Caco-2 (cell line): ENCODE results near the gene TXNDC9. TPM values are rescaled to one million over a fixed set of nuclear protein-coding genes. Genes with fewer than 3 reads are reported as not detected.
"Not testable (repeated sequence)": the region's sequence is repeated elsewhere in the genome, so short reads cannot be mapped to it uniquely, and the experiment has no call there.

Experiments used
- BruUV-seq: library from RNA; stranded (reverse); fragments of 400-500 nt; replicated peaks from 2 replicates; lab custom pipeline; 2021; lab: Mats Ljungman, UMichigan
- CTCF ChIA-PET: fragments of 300-600 bp; sonication (Branson Sonifier 250); formaldehyde crosslinking; loops from one replicate; lab custom pipeline; 2022; ENCODE audit warnings: antibody characterized with exemption; lab: Charles Lee
- POLR2A ChIA-PET: fragments of 300-600 bp; sonication (Branson Sonifier 250); formaldehyde crosslinking; loops from one replicate; lab custom pipeline; 2022; ENCODE audit warnings: antibody characterized with exemption; lab: Charles Lee
- DNase-seq, 2 experiments: peaks; one replicate each; pipeline versions ENCODE4 v3.0.0 to v3.0.0-alpha.2; 2020 to 2022
- H3K27me3 ChIP-seq: replicated peaks from 2 replicates; pipeline ENCODE4 v1.6.0; 2011; ENCODE audit warnings: low read length; ENCODE audit not compliant: control insufficient read depth, insufficient read depth
- H3K36me3 ChIP-seq: 2 replicates; pipeline ENCODE4 v1.5.1; 2011; ENCODE audit warnings: low read length; ENCODE audit not compliant: control insufficient read depth, insufficient read depth
- H3K4me1 ChIP-seq: fragments of 250-450 bp; sonication (Bioruptor Pico); 2 replicates; pipeline ENCODE4 v1.5.1; 2020; ENCODE audit warnings: mild to moderate bottlenecking
- H3K4me3 ChIP-seq: 2 replicates; pipeline ENCODE4 v1.5.1; 2011; ENCODE audit warnings: low read depth, mild to moderate bottlenecking, control low read depth, low read length
- H3K9me3 ChIP-seq: fragments of 250-450 bp; sonication (Bioruptor Pico); 2 replicates; pipeline ENCODE4 v1.5.1; 2020; ENCODE audit warnings: mild to moderate bottlenecking, moderate library complexity
- H3K27ac Mint-ChIP-seq: one replicate; pipeline ENCODE4 v1.8.0; 2022; ENCODE audit warnings: mixed read lengths; ENCODE audit not compliant: unreplicated experiment
- H3K27me3 Mint-ChIP-seq: one replicate; pipeline ENCODE4 v1.8.0; 2022; ENCODE audit warnings: mixed read lengths; ENCODE audit not compliant: insufficient read depth, unreplicated experiment
- H3K36me3 Mint-ChIP-seq: one replicate; pipeline ENCODE4 v1.8.0; 2022; ENCODE audit warnings: mild to moderate bottlenecking, mixed read lengths; ENCODE audit not compliant: insufficient read depth, unreplicated experiment
- H3K4me1 Mint-ChIP-seq: one replicate; pipeline ENCODE4 v1.8.0; 2022; ENCODE audit warnings: low read depth, mixed read lengths; ENCODE audit not compliant: unreplicated experiment
- H3K4me3 Mint-ChIP-seq: one replicate; pipeline ENCODE4 v1.8.0; 2022; ENCODE audit warnings: mild to moderate bottlenecking, moderate library complexity, mixed read lengths; ENCODE audit not compliant: unreplicated experiment
- H3K9me3 Mint-ChIP-seq: one replicate; pipeline ENCODE4 v1.8.0; 2022; ENCODE audit warnings: mixed read lengths; ENCODE audit not compliant: unreplicated experiment
- intact Hi-C: fragments of 100-400 bp; cut with micrococcal nuclease; formaldehyde crosslinking; loops from one replicate; pipeline ENCODE4 v1.10.0; 2022; ENCODE audit not compliant: unreplicated experiment
- total RNA-seq: library from RNA; stranded (reverse); gene quantifications from 2 replicates; pipeline ENCODE4 v1.2.3, GENCODE V29; 2022
- TF ChIP-seq, protein P1 (sequence below), 2 experiments: fragments of 200-600 bp in 1 of 2; IDR thresholded peaks; 1 replicate in 1 of 2; 2 replicates in 1 of 2; pipeline versions ENCODE4 v1.5.1 to v1.8.0; 2011 to 2022; ENCODE audit warnings: antibody characterized with exemption in 1 of 2, control low read depth in 1 of 2, inconsistent platforms in 1 of 2, low read depth in 1 of 2, low read length in 1 of 2, mild to moderate bottlenecking in 1 of 2, moderate library complexity in 1 of 2; ENCODE audit not compliant: insufficient read depth in 1 of 2, severe bottlenecking in 1 of 2, unreplicated experiment in 1 of 2

Gene TXNDC9
- total RNA-seq, 1 experiment from 2014 or later, result 41.1 TPM

DNA sequence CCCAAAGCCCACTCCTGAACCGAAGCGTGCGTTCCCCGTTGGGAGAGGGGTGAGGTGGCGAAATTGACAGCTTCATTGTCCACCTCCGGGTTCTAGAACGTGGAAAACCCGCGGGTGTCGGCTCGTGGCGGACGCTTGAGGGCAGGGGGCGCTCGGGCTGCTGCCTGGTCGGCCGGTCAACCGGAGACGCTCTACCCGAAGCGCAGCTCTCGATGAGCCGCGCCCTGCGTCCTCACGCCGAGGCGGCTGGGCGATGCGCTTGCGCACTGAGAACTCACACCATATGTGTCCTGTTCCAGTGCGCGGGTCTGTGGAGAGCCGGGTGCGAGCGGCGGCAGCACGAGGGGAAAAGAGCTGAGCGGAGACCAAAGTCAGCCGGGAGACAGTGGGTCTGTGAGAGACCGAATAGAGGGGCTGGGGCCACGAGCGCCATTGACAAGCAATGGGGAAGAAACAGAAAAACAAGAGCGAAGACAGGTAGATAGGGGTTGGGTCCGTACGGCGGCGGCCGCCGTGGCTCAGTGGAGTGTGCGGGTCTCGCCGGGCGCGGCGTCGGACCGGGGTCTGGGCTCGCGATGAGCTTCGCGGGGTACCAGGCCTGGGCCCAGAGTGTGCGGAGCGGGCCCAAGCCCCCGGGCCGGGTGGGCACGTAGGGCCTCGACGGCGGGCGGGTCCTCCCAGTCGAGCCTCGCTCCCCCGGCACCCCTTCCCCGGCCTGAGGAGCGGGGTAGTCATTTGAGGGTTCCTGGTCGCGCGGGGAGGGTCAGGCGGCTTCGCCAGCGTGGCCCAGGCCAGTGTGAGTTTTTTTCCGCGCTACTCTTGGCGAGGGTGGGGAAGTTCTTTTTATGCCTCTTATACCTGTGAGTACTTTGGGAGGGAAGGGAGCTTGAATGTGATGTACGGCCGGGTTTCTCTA, 1.2 kb upstream of the TXNDC9 start, which contains the start of gene EIF5B:
Gene EIF5B (plus strand): TSS at position 277 of the 916 bp plus-strand sequence. CDS start 166 bp downstream, at position 443.
- no peak within 1 kb of the TSS for H3K4me3 Mint-ChIP-seq
- Histone ChIP-seq H3K4me1 (peaks cover 24% of the 10 kb centered on the region), H3K27me3 (no peaks in the 10 kb centered on the region), H3K4me3 (peak within 1 kb of the TSS; percentile 94), H3K9me3 (no peaks in the 10 kb centered on the region), H3K36me3 (no peaks in the 10 kb centered on the region; the same call in 1 of the 2 replicates)
- BruUV-seq, result no TSS peak
- peak; percentile 96 to 97 for DNase-seq
- peaks cover 9% of the 10 kb centered on the region for H3K36me3 Mint-ChIP-seq
- ChIA-PET POLR2A (interaction anchor here (0.5 to 2.1 kb wide), 10 partner anchors 19 to 267 kb away, joined by 3 to 13 read pairs (median 3); partner anchors contain the start of genes LIPT1 and TSGA10), CTCF (interaction anchor here (0.6 to 1.5 kb wide), 6 partner anchors 28 to 889 kb away, joined by 3 to 10 read pairs (median 4); partner anchors contain the start of gene C2orf15)
- no peaks in the 10 kb centered on the region for H3K27me3 Mint-ChIP-seq
- no peaks in the 10 kb centered on the region for H3K9me3 Mint-ChIP-seq
- intact Hi-C loops, result loop anchor here (1.0 to 10.0 kb wide), 3 partner anchors 153 to 253 kb away; partner anchors contain the start of genes C2orf15 and REV1
- H3K27ac Mint-ChIP-seq, result no peak within 1 kb of the TSS
- TF ChIP-seq, protein P1, sequence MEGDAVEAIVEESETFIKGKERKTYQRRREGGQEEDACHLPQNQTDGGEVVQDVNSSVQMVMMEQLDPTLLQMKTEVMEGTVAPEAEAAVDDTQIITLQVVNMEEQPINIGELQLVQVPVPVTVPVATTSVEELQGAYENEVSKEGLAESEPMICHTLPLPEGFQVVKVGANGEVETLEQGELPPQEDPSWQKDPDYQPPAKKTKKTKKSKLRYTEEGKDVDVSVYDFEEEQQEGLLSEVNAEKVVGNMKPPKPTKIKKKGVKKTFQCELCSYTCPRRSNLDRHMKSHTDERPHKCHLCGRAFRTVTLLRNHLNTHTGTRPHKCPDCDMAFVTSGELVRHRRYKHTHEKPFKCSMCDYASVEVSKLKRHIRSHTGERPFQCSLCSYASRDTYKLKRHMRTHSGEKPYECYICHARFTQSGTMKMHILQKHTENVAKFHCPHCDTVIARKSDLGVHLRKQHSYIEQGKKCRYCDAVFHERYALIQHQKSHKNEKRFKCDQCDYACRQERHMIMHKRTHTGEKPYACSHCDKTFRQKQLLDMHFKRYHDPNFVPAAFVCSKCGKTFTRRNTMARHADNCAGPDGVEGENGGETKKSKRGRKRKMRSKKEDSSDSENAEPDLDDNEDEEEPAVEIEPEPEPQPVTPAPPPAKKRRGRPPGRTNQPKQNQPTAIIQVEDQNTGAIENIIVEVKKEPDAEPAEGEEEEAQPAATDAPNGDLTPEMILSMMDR (IDR thresholded peaks at IDR 0.05; ENCODE audit: insufficient read depth in 1 of 2, low read depth in 1 of 2, low read length in 1 of 2, severe bottlenecking in 1 of 2, unreplicated experiment in 1 of 2), result peak; percentile 54 to 80
- no peaks in the 10 kb centered on the region for H3K4me1 Mint-ChIP-seq

DNA sequence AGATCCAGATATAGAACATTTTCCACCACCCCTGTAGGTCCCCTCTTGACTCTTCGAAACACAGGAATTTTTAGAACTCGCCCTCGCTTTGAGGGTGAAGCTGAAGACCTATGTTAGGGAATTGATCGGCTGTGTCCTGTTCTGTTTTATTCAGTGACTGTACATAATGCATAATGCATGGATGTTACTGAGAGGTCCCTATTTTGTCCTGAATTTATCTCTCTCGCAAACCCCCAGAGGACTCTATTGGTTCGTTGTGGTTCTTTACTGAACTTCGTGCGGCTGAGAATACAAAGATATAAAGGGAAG, 625 bp upstream of the TXNDC9 start:
- no TSS peak for BruUV-seq
- Mint-ChIP-seq H3K4me1 (no peaks in the 10 kb centered on the region), H3K36me3 (peaks cover 14% of the 10 kb centered on the region), H3K4me3 (no peak overlapping the region), H3K27ac (no peak overlapping the region), H3K9me3 (no peaks in the 10 kb centered on the region), H3K27me3 (no peaks in the 10 kb centered on the region)
- no peaks in the 10 kb centered on the region; the same call in 1 of the 2 replicates for H3K36me3 ChIP-seq
- no peaks in the 10 kb centered on the region for H3K9me3 ChIP-seq
- TF ChIP-seq, protein P1 (IDR thresholded peaks at IDR 0.05; ENCODE audit: insufficient read depth in 1 of 2, low read depth in 1 of 2, low read length in 1 of 2, severe bottlenecking in 1 of 2, unreplicated experiment in 1 of 2), result no peak
- POLR2A ChIA-PET, result interaction anchor here (0.7 to 2.1 kb wide), 8 partner anchors 37 to 267 kb away, joined by 3 to 13 read pairs (median 4); partner anchors contain the start of genes LIPT1 and TSGA10
- peak overlapping the region; percentile 94 for H3K4me3 ChIP-seq
- no peak for DNase-seq
- H3K4me1 ChIP-seq, result peaks cover 24% of the 10 kb centered on the region
- H3K27me3 ChIP-seq, result no peaks in the 10 kb centered on the region
- intact Hi-C loops, result loop anchor here (1.0 to 10.0 kb wide), 5 partner anchors 154 to 252 kb away; partner anchors contain the start of genes C2orf15, MITD1, MRPL30 and REV1
- CTCF ChIA-PET, result interaction anchor here (1.4 to 1.5 kb wide), 2 partner anchors 29 to 67 kb away, joined by 7 to 10 read pairs; no protein-coding TSS in a partner anchor

DNA sequence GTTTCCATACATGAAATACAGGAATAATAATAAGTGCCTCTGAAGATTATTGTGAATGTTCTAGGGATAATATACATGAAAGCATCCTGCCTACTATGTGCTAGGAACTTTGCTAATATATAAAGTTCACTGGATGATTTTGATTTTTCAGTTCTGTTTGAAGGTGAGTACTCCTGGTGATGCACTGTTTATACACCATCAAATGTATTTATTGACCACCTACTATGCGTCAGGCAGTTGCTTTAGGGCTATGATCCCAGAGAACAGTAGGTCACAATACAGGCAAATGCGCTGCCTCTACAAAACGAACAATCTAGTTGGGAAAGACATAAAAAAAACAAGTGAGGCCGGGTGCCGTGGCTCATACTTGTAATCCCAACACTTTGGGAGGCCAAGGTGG, 10.7 kb downstream of the TXNDC9 start:
- intact Hi-C loops, result no loop called here
- ChIA-PET POLR2A (no interaction called here), CTCF (no interaction called here)
- no peak overlapping the region for H3K4me3 Mint-ChIP-seq
- H3K36me3 Mint-ChIP-seq, result peaks cover 93% of the 10 kb centered on the region
- DNase-seq, result no peak
- no peaks in the 10 kb centered on the region for H3K4me1 ChIP-seq
- TF ChIP-seq, protein P1 (IDR thresholded peaks at IDR 0.05; ENCODE audit: insufficient read depth in 1 of 2, low read depth in 1 of 2, low read length in 1 of 2, severe bottlenecking in 1 of 2, unreplicated experiment in 1 of 2), result no peak
- H3K27me3 Mint-ChIP-seq, result no peaks in the 10 kb centered on the region
- H3K4me3 ChIP-seq, result no peak overlapping the region
- no TSS peak for BruUV-seq
- H3K27ac Mint-ChIP-seq, result no peak overlapping the region
- H3K4me1 Mint-ChIP-seq, result no peaks in the 10 kb centered on the region
- peaks cover 1% of the 10 kb centered on the region; the same call in 1 of the 2 replicates for H3K36me3 ChIP-seq
- H3K9me3 Mint-ChIP-seq, result no peaks in the 10 kb centered on the region
- no peaks in the 10 kb centered on the region for H3K9me3 ChIP-seq
- no peaks in the 10 kb centered on the region for H3K27me3 ChIP-seq

DNA sequence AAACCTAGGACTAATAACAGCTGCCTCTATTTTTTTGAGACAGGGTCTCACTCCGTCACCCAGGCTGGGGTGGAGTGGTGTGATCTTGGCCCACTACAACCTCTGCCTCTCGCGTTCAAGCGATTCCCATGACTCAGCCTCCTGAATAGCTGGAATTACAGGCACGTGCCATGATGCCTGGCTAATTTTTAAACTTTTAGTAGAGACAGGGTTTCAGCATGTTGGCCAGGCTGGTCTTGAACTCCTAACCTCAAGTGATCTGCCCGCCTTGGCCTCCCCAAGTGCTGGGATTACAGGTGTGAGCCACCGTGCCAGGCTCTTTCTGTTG, 18.3 kb downstream of the TXNDC9 start:
- CTCF ChIA-PET, H3K9me3 Mint-ChIP-seq, H3K9me3 ChIP-seq, H3K27me3 Mint-ChIP-seq, H3K27me3 ChIP-seq, intact Hi-C loops, H3K4me3 Mint-ChIP-seq, H3K4me1 ChIP-seq, H3K36me3 ChIP-seq, H3K27ac Mint-ChIP-seq, BruUV-seq, DNase-seq, H3K4me3 ChIP-seq, H3K4me1 Mint-ChIP-seq, POLR2A ChIA-PET: not testable (repeated sequence)
- peaks cover 59% of the 10 kb centered on the region for H3K36me3 Mint-ChIP-seq
